HEK293T (cell line): ENCODE results near the gene FAM120B.
"Not testable (repeated sequence)": the region's sequence is repeated elsewhere in the genome, so short reads cannot be mapped to it uniquely, and the experiment has no call there.

Source experiments
- CTCF ChIA-PET: fragments of 350-600 bp; formaldehyde crosslinking; extraction: SDS; loops from one replicate; lab custom pipeline; 2021; ENCODE audit warnings: antibody characterized with exemption, inconsistent platforms; lab: Yijun Ruan, JAX
- POLR2A ChIA-PET: fragments of 350-600 bp; formaldehyde crosslinking; extraction: SDS; loops from one replicate; lab custom pipeline; 2020; ENCODE audit warnings: antibody characterized with exemption, inconsistent platforms; lab: Yijun Ruan, JAX
- DNase-seq: peaks from one replicate; pipeline ENCODE4 v3.0.0; 2012; ENCODE audit warnings: mixed read lengths; ENCODE audit errors: extremely low spot score
- ARNT ChIP-seq: fragments of 450-650 bp; IDR thresholded peaks from 2 replicates; pipeline ENCODE4 v1.6.1; 2017; ENCODE audit warnings: mild to moderate bottlenecking
- BHLHE40 ChIP-seq: fragments of 450-650 bp; IDR thresholded peaks from 2 replicates; pipeline ENCODE4 v1.6.1; 2016; ENCODE audit warnings: mild to moderate bottlenecking, moderate library complexity, borderline replicate concordance
- CTBP1 ChIP-seq: fragments of 450-650 bp; IDR thresholded peaks from 2 replicates; pipeline ENCODE4 v1.6.1; 2016; ENCODE audit warnings: borderline replicate concordance
- ELF4 ChIP-seq: fragments of 450-650 bp; IDR thresholded peaks from 2 replicates; pipeline ENCODE4 v1.6.1; 2017; ENCODE audit warnings: antibody characterized with exemption
- FOXA1 ChIP-seq: fragments of 450-650 bp; IDR thresholded peaks from 2 replicates; pipeline ENCODE4 v1.6.1; 2016; ENCODE audit warnings: mild to moderate bottlenecking
- FOXK2 ChIP-seq: fragments of 450-650 bp; IDR thresholded peaks from 2 replicates; pipeline ENCODE4 v1.6.1; 2016; ENCODE audit warnings: mild to moderate bottlenecking
- FOXM1 ChIP-seq: fragments of 450-650 bp; IDR thresholded peaks from 2 replicates; pipeline ENCODE4 v1.6.1; 2017; ENCODE audit warnings: mild to moderate bottlenecking, borderline replicate concordance
- HDGF ChIP-seq: fragments of 450-650 bp; IDR thresholded peaks from 2 replicates; pipeline ENCODE4 v1.6.1; 2017; ENCODE audit warnings: antibody characterized with exemption, borderline replicate concordance
- L3MBTL2 ChIP-seq: fragments of 450-650 bp; conservative IDR thresholded peaks from 2 replicates; pipeline ENCODE4 v1.6.1; 2016; ENCODE audit warnings: mild to moderate bottlenecking
- LEF1 ChIP-seq: fragments of 450-650 bp; IDR thresholded peaks from 2 replicates; pipeline ENCODE4 v1.6.1; 2017; ENCODE audit warnings: mild to moderate bottlenecking, borderline replicate concordance
- NFRKB ChIP-seq: fragments of 450-650 bp; IDR thresholded peaks from 2 replicates; pipeline ENCODE4 v1.6.1; 2016; ENCODE audit warnings: mild to moderate bottlenecking, moderate library complexity
- PKNOX1 ChIP-seq: fragments of 450-650 bp; IDR thresholded peaks from 2 replicates; pipeline ENCODE4 v1.6.1; 2016
- SP1 ChIP-seq: fragments of 450-650 bp; IDR thresholded peaks from 2 replicates; pipeline ENCODE4 v1.6.1; 2017
- SUZ12 ChIP-seq: fragments of 450-650 bp; IDR thresholded peaks from 2 replicates; pipeline ENCODE4 v1.6.1; 2016; ENCODE audit warnings: mild to moderate bottlenecking
- TARDBP ChIP-seq: fragments of 450-650 bp; IDR thresholded peaks from 2 replicates; pipeline ENCODE4 v1.6.1; 2016
- ZNF384 ChIP-seq: fragments of 450-650 bp; IDR thresholded peaks from 2 replicates; pipeline ENCODE4 v1.6.1; 2016

The FAM120B gene

GRCh38 chr6:170261643-170262488, 44.7 kb upstream of the FAM120B start:
- CTCF ChIA-PET = no interaction called here
- TF ChIP-seq FOXA1 (no peak), FOXK2 (no peak), HDGF (no peak), TARDBP (no peak), CTBP1 (no peak), ELF4 (no peak), NFRKB (no peak), PKNOX1 (no peak), ZNF384 (no peak), SP1 (no peak), SUZ12 (no peak), L3MBTL2 (no peak), BHLHE40 (no peak), ARNT (no peak), LEF1 (no peak), FOXM1 (no peak)
- DNase-seq = no peak
- POLR2A ChIA-PET = no interaction called here

GRCh38 chr6:170262489-170263088, 44.0 kb upstream of the FAM120B start:
- no peak for DNase-seq
- ChIA-PET CTCF (no interaction called here), POLR2A (no interaction called here)
- TF ChIP-seq CTBP1 (no peak), NFRKB (no peak), FOXK2 (no peak), PKNOX1 (no peak), ZNF384 (no peak), SUZ12 (no peak), SP1 (no peak), ARNT (no peak), ELF4 (no peak), LEF1 (no peak), FOXM1 (no peak), HDGF (no peak), L3MBTL2 (no peak), FOXA1 (no peak), TARDBP (no peak), BHLHE40 (no peak)

GRCh38 chr6:170263410-170263809, 43.1 kb upstream of the FAM120B start:
- CTCF ChIA-PET = no interaction called here
- no peak for TF ChIP-seq ARNT
- TF ChIP-seq L3MBTL2 = no peak
- no peak for DNase-seq
- POLR2A ChIA-PET = no interaction called here

GRCh38 chr6:170264086-170264485, 42.5 kb upstream of the FAM120B start:
- ChIA-PET CTCF (no interaction called here), POLR2A (no interaction called here)
- DNase-seq = no peak
- TF ChIP-seq ZNF384 (no peak), FOXM1 (no peak), HDGF (no peak), NFRKB (no peak), PKNOX1 (no peak)

- DNase-seq, CTCF ChIA-PET, POLR2A ChIA-PET: not testable (repeated sequence)
Observed at GRCh38 chr6:170264644-170265043, 41.9 kb upstream of the FAM120B start.

GRCh38 chr6:170265655-170266054, 40.9 kb upstream of the FAM120B start:
- POLR2A ChIA-PET = no interaction called here
- DNase-seq = no peak
- CTCF ChIA-PET = no interaction called here

More at GRCh38 chr6:170265655-170266054, 40.9 kb upstream of the FAM120B start:
- TF ChIP-seq LEF1 (no peak), NFRKB (no peak), PKNOX1 (no peak), L3MBTL2 (no peak), FOXA1 (no peak)
